Transverse colon (tissue), 4 donors: Measurements from ENCODE around the gene PACSIN2. TPM values are rescaled to one million over a fixed set of nuclear protein-coding genes. Genes with fewer than 3 reads are reported as not detected.

Source experiments
- DNase-seq: peaks from one replicate; pipeline ENCODE4 v3.0.0-alpha.2; 2019
- H3K27ac ChIP-seq, 4 donors: fragments of 200-600 bp; sonication (generic); 2 replicates each; pipeline ENCODE4 v1.5.1; 2016 to 2018; ENCODE audit warnings: inconsistent platforms in 4 of 4
- H3K27me3 ChIP-seq: fragments of 200-600 bp; sonication (generic); 2 replicates; pipeline ENCODE4 v1.5.1; 2017; ENCODE audit warnings: inconsistent platforms
- H3K36me3 ChIP-seq, 4 donors: fragments of 200-600 bp; sonication (generic); 2 replicates each; pipeline ENCODE4 v1.5.1; 2017 to 2019; ENCODE audit warnings: inconsistent platforms in 4 of 4
- H3K4me1 ChIP-seq, 4 donors: fragments of 200-600 bp; sonication (generic); 2 replicates each; pipeline ENCODE4 v1.5.1; 2017 to 2020; ENCODE audit warnings: inconsistent platforms in 4 of 4
- H3K4me3 ChIP-seq, 4 donors: fragments of 200-600 bp; sonication (generic); 1 replicate in 1 of 4; 2 replicates in 3 of 4; pipeline versions ENCODE4 v1.5.1 to v1.6.1; 2017 to 2019; ENCODE audit warnings: inconsistent platforms in 4 of 4
- H3K9me3 ChIP-seq, 2 donors: fragments of 200-600 bp; sonication (generic); 2 replicates each; pipeline ENCODE4 v1.5.1; 2017 to 2019; ENCODE audit warnings: inconsistent platforms in 2 of 2
- CTCF ChIP-seq, 5 experiments: fragments of 200-600 bp in 3 of 5; fragments of 450-650 bp in 2 of 5; sonication (generic) in 3 of 5; IDR thresholded peaks; 1 replicate in 2 of 5; 2 replicates in 3 of 5; pipeline ENCODE4 v1.5.1; 2016 to 2017; ENCODE audit warnings: antibody characterized with exemption in 5 of 5, inconsistent platforms in 3 of 5, mild to moderate bottlenecking in 2 of 5, moderate library complexity in 1 of 5
- EP300 ChIP-seq: sonication (generic); formaldehyde crosslinking; IDR thresholded peaks from one replicate; pipeline ENCODE4 v1.6.1; 2017; ENCODE audit warnings: antibody characterized with exemption, low read depth
- POLR2A ChIP-seq: fragments of 450-650 bp; IDR thresholded peaks from one replicate; pipeline ENCODE4 v1.6.1; 2016; ENCODE audit warnings: antibody characterized with exemption, mild to moderate bottlenecking, moderate library complexity
- POLR2AphosphoS5 ChIP-seq, 3 donors: sonication (generic); formaldehyde crosslinking; IDR thresholded peaks; one replicate each; pipeline ENCODE4 v1.6.1; 2016; ENCODE audit warnings: antibody characterized with exemption in 3 of 3
- WGBS, 2 donors: methylation state at CpG; one replicate each; pipeline ENCODE4 v1.1.5; 2018; ENCODE audit warnings: low coverage in 1 of 2; 5-methylcytosine and 5-hydroxymethylcytosine counted together
- in situ Hi-C, 4 donors: fragments of 200-750 bp; cut with MboI; loops; one replicate each; pipeline versions ENCODE4 v1.15.0 to v1.15.1; 2017; ENCODE audit warnings: low sequenced_read_pairs in 3 of 4, low pct_ligation_motif_present in 1 of 4, low pct_unique_long_range_greater_than_20kb in 1 of 4
- intact Hi-C: fragments of 100-400 bp; cut with DNase I; formaldehyde crosslinking; loops from one replicate; pipeline ENCODE4 v1.15.1; 2023; ENCODE audit warnings: low total_unique reads
- total RNA-seq, 4 donors: library from RNA; depleted of rRNA; stranded (reverse); fragments of >200 nt; gene quantifications; one replicate each; pipeline ENCODE4 v1.1.0, GENCODE V29; 2016

Gene PACSIN2
- total RNA-seq, 4 donors from 2014 or later: 53.9 to 250 (median 198) TPM

GRCh38 chr22:42842658-42843370 lies 172.1 kb downstream of the PACSIN2 start:
- Histone ChIP-seq H3K36me3 (peaks cover 0 to 22% (median 0%) of the 10 kb centered on the region in 4 donors), H3K4me1 (peaks cover 6 to 33% (median 13%) of the 10 kb centered on the region in 4 donors), H3K4me3 (no peak overlapping the region), H3K9me3 (no peaks in the 10 kb centered on the region), H3K27me3 (no peaks in the 10 kb centered on the region), H3K27ac (peak overlapping the region; percentile 11 to 47 (median 24))
- TF ChIP-seq CTCF (IDR thresholded peaks at IDR 0.05): no peak
- TF ChIP-seq EP300: no peak
- TF ChIP-seq POLR2AphosphoS5 (IDR thresholded peaks at IDR 0.05): no peak
- no peak for TF ChIP-seq POLR2A
- WGBS, 2 donors: 69 to 89% methylated on average over 4 to 14 of the region's 14 CpGs
- in situ Hi-C loops: no loop called here
- intact Hi-C loops: no loop called here
- DNase-seq: peak; percentile 22

GRCh38 chr22:42841444-42841843 lies 173.5 kb downstream of the PACSIN2 start:
- H3K36me3 ChIP-seq: peaks cover 0 to 17% (median 0%) of the 10 kb centered on the region in 4 donors
- intact Hi-C loops: no loop called here
- in situ Hi-C loops: no loop called here
- WGBS, 2 donors: 58 to 81% methylated on average over 3 of the region's 3 CpGs
- peaks cover 6 to 33% (median 13%) of the 10 kb centered on the region in 4 donors for H3K4me1 ChIP-seq
- H3K9me3 ChIP-seq: no peaks in the 10 kb centered on the region
- no peak for DNase-seq
- no peak overlapping the region for H3K4me3 ChIP-seq
- TF ChIP-seq POLR2A: no peak
- TF ChIP-seq EP300: no peak
- TF ChIP-seq POLR2AphosphoS5 (IDR thresholded peaks at IDR 0.05): no peak
- no peak for TF ChIP-seq CTCF (IDR thresholded peaks at IDR 0.05)
- H3K27me3 ChIP-seq: no peaks in the 10 kb centered on the region
- H3K27ac ChIP-seq: no peak overlapping the region

- WGBS, 2 donors: 89 to 100% methylated on average over 3 to 4 of the region's 4 CpGs
- in situ Hi-C loops: no loop called here
- Histone ChIP-seq H3K27me3 (no peaks in the 10 kb centered on the region), H3K4me3 (no peak overlapping the region), H3K9me3 (no peaks in the 10 kb centered on the region), H3K27ac (no peak overlapping the region), H3K36me3 (peaks cover 0 to 37% (median 8%) of the 10 kb centered on the region in 4 donors), H3K4me1 (peaks cover 0 to 4% (median 1%) of the 10 kb centered on the region in 4 donors)
- DNase-seq: no peak
- intact Hi-C loops: no loop called here
- TF ChIP-seq POLR2A (no peak), EP300 (no peak)
Measured at GRCh38 chr22:42837556-42837955, 177.4 kb downstream of the PACSIN2 start.

- in situ Hi-C loops: no loop called here
- H3K36me3 ChIP-seq: peaks cover 0 to 45% (median 14%) of the 10 kb centered on the region in 4 donors
- H3K9me3 ChIP-seq: no peaks in the 10 kb centered on the region
- WGBS, 2 donors: 95 to 100% methylated on average over 2 to 5 of the region's 5 CpGs
- TF ChIP-seq POLR2A: no peak
- no peak for TF ChIP-seq CTCF (IDR thresholded peaks at IDR 0.05)
- TF ChIP-seq EP300: no peak
- TF ChIP-seq POLR2AphosphoS5 (IDR thresholded peaks at IDR 0.05): no peak
- no peaks in the 10 kb centered on the region for H3K27me3 ChIP-seq
- no peaks in the 10 kb centered on the region for H3K4me1 ChIP-seq
- no peak for DNase-seq
- intact Hi-C loops: no loop called here
- H3K27ac ChIP-seq: no peak overlapping the region
- no peak overlapping the region for H3K4me3 ChIP-seq
Measured at GRCh38 chr22:42836026-42836425, 178.9 kb downstream of the PACSIN2 start.
